NCI-H526 (cell line): Measurements from ENCODE around the gene SELPLG.
"Not testable (repeated sequence)": the region's sequence is repeated elsewhere in the genome, so short reads cannot be mapped to it uniquely, and the experiment has no call there.

ENCODE experiments used
- DNase-seq, 2 experiments: peaks; one replicate each; lab custom pipeline; 2025; lab: John Stamatoyannopoulos, UW

SELPLG gene

GRCh38 chr12:108633534-108634248 lies at the start of gene SELPLG:
Gene SELPLG (minus strand): TSS chr12:108633894. CDS start chr12:108624307, 9,587 bp downstream.
- DNase-seq, result peak in 1 of 2 experiments; percentile 26

DNA sequence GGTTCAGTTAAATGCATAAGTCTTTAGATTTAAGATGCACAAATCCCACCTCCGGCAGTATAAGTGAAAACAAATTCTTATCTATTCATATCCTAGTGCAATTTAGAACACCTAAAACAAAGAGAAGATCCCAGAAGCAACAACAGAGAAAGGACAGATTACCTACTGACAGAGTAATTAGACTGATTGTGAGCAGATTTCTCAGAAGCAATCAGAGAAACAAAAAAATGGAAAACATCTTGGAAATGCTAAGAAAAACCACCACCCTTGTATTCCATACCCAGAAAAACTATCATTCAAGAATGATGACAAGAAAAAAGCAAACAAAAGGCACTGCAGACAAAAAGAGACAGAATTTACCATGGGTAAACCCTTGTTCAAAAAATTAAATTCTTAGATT lies 47.6 kb upstream of the SELPLG start:
- no peak for DNase-seq

- DNase-seq, result no peak
Measured at GRCh38 chr12:108679106-108679681, 45.5 kb upstream of the SELPLG start.

DNA sequence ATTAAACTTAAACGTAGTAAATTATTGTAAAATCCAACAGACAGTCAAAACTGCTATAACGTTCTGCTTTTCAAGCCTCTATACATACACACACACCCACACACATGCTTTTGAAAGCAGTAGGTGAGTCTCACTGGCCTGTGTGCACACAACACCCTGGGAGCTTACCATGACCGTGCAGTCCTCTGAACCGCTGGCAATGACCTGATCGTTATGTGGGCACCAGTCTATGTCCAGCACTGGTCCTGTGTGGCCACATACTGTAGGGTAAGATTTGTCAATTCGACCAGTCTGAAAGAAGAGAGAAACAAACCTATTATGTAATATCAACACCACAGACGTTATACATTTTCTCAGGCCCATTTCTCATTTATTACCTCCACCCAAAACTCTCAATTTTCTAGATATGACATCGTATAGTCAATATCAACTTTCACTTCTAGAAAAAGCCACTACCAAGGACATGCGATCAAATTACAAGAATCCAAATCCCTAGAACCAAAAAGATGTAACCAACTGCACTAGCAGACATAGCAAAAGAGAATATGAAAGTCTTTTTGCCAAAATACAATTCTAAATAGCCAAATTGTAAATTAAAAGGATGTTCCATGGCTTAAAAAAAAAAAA lies 44.5 kb upstream of the SELPLG start:
- no peak for DNase-seq

- no peak for DNase-seq
Measured at GRCh38 chr12:108677381-108677780, 43.7 kb upstream of the SELPLG start.

DNA sequence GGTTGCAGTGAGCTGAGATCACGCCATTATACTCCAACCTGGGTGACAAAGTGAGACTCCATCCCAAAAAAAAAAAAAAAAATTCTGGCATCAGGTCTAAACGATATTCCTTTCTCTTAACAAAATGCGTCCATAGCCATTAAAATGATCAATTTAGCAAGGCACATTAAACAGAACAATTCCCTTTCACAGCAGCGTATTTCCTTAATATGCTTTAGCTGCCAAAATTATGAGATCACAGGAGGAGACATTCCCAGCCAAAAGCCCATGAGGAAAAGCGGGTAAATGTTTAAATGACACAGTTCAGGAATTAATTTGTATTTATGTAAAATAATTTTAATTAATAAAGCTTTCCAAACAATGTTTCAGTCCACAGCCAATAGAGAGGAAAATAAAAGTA lies 43.0 kb upstream of the SELPLG start:
- DNase-seq, result no peak

- DNase-seq, result no peak
Measured at GRCh38 chr12:108675792-108676191, 42.1 kb upstream of the SELPLG start.

GRCh38 chr12:108672054-108672453 lies 38.4 kb upstream of the SELPLG start:
- DNase-seq, result no peak

GRCh38 chr12:108671110-108671509 lies 37.4 kb upstream of the SELPLG start:
- no peak for DNase-seq

- no peak for DNase-seq
Measured at GRCh38 chr12:108670066-108670631, 36.5 kb upstream of the SELPLG start.

GRCh38 chr12:108668542-108668941 lies 34.8 kb upstream of the SELPLG start:
- DNase-seq, result no peak

- DNase-seq, result no peak
Measured at GRCh38 chr12:108668063-108668462, 34.4 kb upstream of the SELPLG start.

DNA sequence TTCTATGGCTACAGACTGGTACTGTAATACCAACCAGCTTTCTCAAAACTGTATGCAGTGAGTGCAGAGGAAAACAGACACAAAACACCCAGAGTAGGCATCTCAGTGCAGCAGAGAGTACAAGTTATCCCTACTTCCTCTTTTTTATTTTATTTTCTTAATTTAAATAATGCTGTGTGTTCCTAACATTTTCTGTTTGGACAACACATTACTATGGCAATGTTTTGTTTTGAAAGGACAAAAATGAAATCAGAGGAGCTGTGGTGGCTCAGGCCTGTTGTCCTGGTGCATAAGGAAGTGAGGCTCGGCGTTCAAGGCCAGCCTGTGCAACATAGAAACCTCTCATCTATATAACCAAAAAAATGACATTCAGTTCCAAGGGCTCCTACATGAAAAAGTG lies 33.7 kb upstream of the SELPLG start:
- no peak for DNase-seq

GRCh38 chr12:108666401-108666881 lies 32.7 kb upstream of the SELPLG start:
- DNase-seq, result no peak

- DNase-seq, result no peak
Measured at GRCh38 chr12:108665608-108666202, 32.0 kb upstream of the SELPLG start.

- DNase-seq, result peak; percentile 61 to 87
Measured at GRCh38 chr12:108664338-108665258, 30.9 kb upstream of the SELPLG start.

- no peak for DNase-seq
Measured at GRCh38 chr12:108663324-108664015, 29.8 kb upstream of the SELPLG start.

- DNase-seq, result not testable (repeated sequence)
Measured at GRCh38 chr12:108658115-108658514, 24.4 kb upstream of the SELPLG start.

GRCh38 chr12:108657130-108657745 lies 23.5 kb upstream of the SELPLG start:
- DNase-seq, result peak in 1 of 2 experiments; percentile 11

GRCh38 chr12:108656247-108656646 lies 22.6 kb upstream of the SELPLG start:
- DNase-seq, result not testable (repeated sequence)
